PC-3 (cell line): ENCODE data around the gene CRLF1. TPM values are rescaled to one million over a fixed set of nuclear protein-coding genes. Genes with fewer than 3 reads are reported as not detected.
A peak's percentile ranks its signal among the peaks of the same experiment; 100 is the strongest.

Experiments
- ATAC-seq: fragments of 200-7000 bp; cut with Tn5 transposase; 2 replicates; pipeline ENCODE4 v1.9.1; 2020; ENCODE audit warnings: mild to moderate bottlenecking, moderate library complexity
- BruUV-seq: library from RNA; stranded (reverse); fragments of 400-500 nt; replicated peaks from 2 replicates; lab custom pipeline; 2021; lab: Mats Ljungman, UMichigan
- CTCF ChIA-PET: fragments of 300-600 bp; sonication (Branson Sonifier 250); formaldehyde crosslinking; loops from one replicate; lab custom pipeline; 2022; ENCODE audit warnings: antibody characterized with exemption; lab: Charles Lee
- POLR2A ChIA-PET: fragments of 300-600 bp; sonication (Branson Sonifier 250); formaldehyde crosslinking; loops from one replicate; lab custom pipeline; 2022; ENCODE audit warnings: antibody characterized with exemption; ENCODE audit not compliant: unreplicated experiment; lab: Charles Lee
- DNase-seq: peaks from one replicate; pipeline ENCODE4 v3.0.0-alpha.2; 2015
- H2AFZ ChIP-seq: fragments of 300-600 bp; sonication (generic); 2 replicates; pipeline ENCODE4 v1.6.0; 2016; ENCODE audit warnings: antibody characterized with exemption, low read length
- H3F3A ChIP-seq: fragments of 300-600 bp; sonication (generic); one replicate; pipeline ENCODE4 v1.6.0; 2017; ENCODE audit warnings: antibody characterized with exemption, low read length, control low read depth, mild to moderate bottlenecking; ENCODE audit not compliant: unreplicated experiment
- H3K27ac ChIP-seq: fragments of 300-600 bp; sonication (generic); 2 replicates; pipeline ENCODE4 v1.5.1; 2016; ENCODE audit warnings: mild to moderate bottlenecking, low read length
- H3K27me3 ChIP-seq: fragments of 300-600 bp; sonication (generic); 2 replicates; pipeline ENCODE4 v1.6.1; 2016; ENCODE audit warnings: low read length, mixed read lengths
- H3K36me3 ChIP-seq: fragments of 300-600 bp; sonication (generic); 2 replicates; pipeline ENCODE4 v1.6.1; 2016; ENCODE audit warnings: low read depth, mixed run types, low read length, mixed read lengths
- H3K4me1 ChIP-seq: fragments of 300-600 bp; sonication (generic); 2 replicates; pipeline ENCODE4 v1.5.1; 2016; ENCODE audit warnings: low read length; ENCODE audit not compliant: insufficient read depth
- H3K4me2 ChIP-seq: fragments of 300-600 bp; sonication (generic); 2 replicates; pipeline ENCODE4 v1.6.0; 2016; ENCODE audit warnings: low read length
- H3K4me3 ChIP-seq: fragments of 300-600 bp; sonication (generic); 2 replicates; pipeline ENCODE4 v1.5.1; 2016; ENCODE audit warnings: mild to moderate bottlenecking, low read length, mixed read lengths
- H3K79me2 ChIP-seq: fragments of 300-600 bp; sonication (generic); 2 replicates; pipeline ENCODE4 v1.6.1; 2017; ENCODE audit warnings: low read length, mixed read lengths
- H3K9ac ChIP-seq: fragments of 300-600 bp; sonication (generic); 2 replicates; pipeline ENCODE4 v1.6.0; 2016; ENCODE audit warnings: mild to moderate bottlenecking, low read length
- H3K9me2 ChIP-seq: fragments of 300-600 bp; sonication (generic); replicated peaks from 2 replicates; pipeline ENCODE4 v1.6.1; 2016; ENCODE audit warnings: mixed run types, low read length, mixed read lengths
- H3K9me3 ChIP-seq: fragments of 300-600 bp; sonication (generic); 2 replicates; pipeline ENCODE4 v1.6.1; 2016; ENCODE audit warnings: low read length, mixed read lengths
- H4K20me1 ChIP-seq: fragments of 300-600 bp; sonication (generic); 2 replicates; pipeline ENCODE4 v1.6.1; 2016; ENCODE audit warnings: low read length, mixed read lengths
- CTCF ChIP-seq: fragments of 300-600 bp; sonication (generic); conservative IDR thresholded peaks from 2 replicates; pipeline ENCODE4 v1.5.1; 2017; ENCODE audit warnings: antibody characterized with exemption, low read depth, mild to moderate bottlenecking, low read length
- EZH2 ChIP-seq: fragments of 300-600 bp; sonication (generic); IDR thresholded peaks from one replicate; pipeline ENCODE4 v1.6.1; 2017; ENCODE audit warnings: antibody characterized with exemption, mild to moderate bottlenecking, low read length; ENCODE audit not compliant: unreplicated experiment
- EZH2phosphoT487 ChIP-seq: fragments of 300-600 bp; sonication (generic); IDR thresholded peaks from 2 replicates; pipeline ENCODE4 v1.6.1; 2018; ENCODE audit warnings: mild to moderate bottlenecking, antibody characterized with exemption, low read length, borderline replicate concordance
- intact Hi-C: fragments of 100-400 bp; cut with micrococcal nuclease; formaldehyde crosslinking; loops from 2 replicates; pipeline ENCODE4 v1.9.0; 2023
- total RNA-seq: library from RNA; depleted of rRNA; stranded (reverse); fragments of >200 nt; gene quantifications from 2 replicates; pipeline ENCODE4 v1.2.3, GENCODE V29; 2014

The CRLF1 gene
- total RNA-seq, 1 experiment from 2014 or later = 2.6 TPM

GRCh38 chr19:18612772-18613588, 6.4 kb upstream of the CRLF1 start, which contains the start of gene TMEM59L:
Gene TMEM59L, plus strand, starts transcription at chr19:18612870. Its CDS starts 89 bp downstream, at chr19:18612959.
- no TSS peak for BruUV-seq
- POLR2A ChIA-PET = no interaction called here
- no peak for ATAC-seq

GRCh38 chr19:18612051-18612771, 5.6 kb upstream of the CRLF1 start:
- H3K4me1 ChIP-seq = peaks cover 9% of the 10 kb centered on the region; the same call in 1 of the 2 replicates
- no peaks in the 10 kb centered on the region for H3K79me2 ChIP-seq
- H2AFZ ChIP-seq = no peak overlapping the region
- no peak for TF ChIP-seq CTCF
- TF ChIP-seq EZH2phosphoT487 = 0 out of 2 replicates have a peak, but pooled peaks have one; percentile 17
- TF ChIP-seq EZH2 = peak; percentile 79
- H3K27me3 ChIP-seq = peaks cover 74% of the 10 kb centered on the region
- BruUV-seq = no TSS peak
- ATAC-seq (no peak), DNase-seq (no peak)
- H3K4me3 ChIP-seq = peak overlapping the region; percentile 42; the same call in 1 of the 2 replicates
- H3F3A ChIP-seq = peaks cover 5% of the 10 kb centered on the region
- intact Hi-C loops = no loop called here
- H3K9me2 ChIP-seq = no peaks in the 10 kb centered on the region
- ChIA-PET CTCF (no interaction called here), POLR2A (no interaction called here)
- no peaks in the 10 kb centered on the region for H4K20me1 ChIP-seq
- H3K9me3 ChIP-seq = no peaks in the 10 kb centered on the region
- H3K27ac ChIP-seq = no peak overlapping the region
- no peaks in the 10 kb centered on the region for H3K36me3 ChIP-seq
- peak overlapping the region; percentile 56 for H3K4me2 ChIP-seq
- no peak overlapping the region for H3K9ac ChIP-seq

More at GRCh38 chr19:18612772-18613588, 6.4 kb upstream of the CRLF1 start, which contains the start of gene TMEM59L:
- CTCF ChIA-PET = interaction anchor here (0.6 kb wide), 1 partner anchor 828 kb away, joined by 3 read pairs; no protein-coding TSS in a partner anchor
- H3K4me1 ChIP-seq = peaks cover 9% of the 10 kb centered on the region; the same call in 1 of the 2 replicates
- no peaks in the 10 kb centered on the region for H3K9me3 ChIP-seq
- TF ChIP-seq EZH2phosphoT487 (0 out of 2 replicates have a peak, but pooled peaks have one; percentile 34), CTCF (no peak)
- peaks cover 5% of the 10 kb centered on the region for H3F3A ChIP-seq
- no peak within 1 kb of the TSS for H3K9ac ChIP-seq
- H3K79me2 ChIP-seq = no peaks in the 10 kb centered on the region
- H3K4me3 ChIP-seq = peak within 1 kb of the TSS; percentile 42; the same call in 1 of the 2 replicates
- intact Hi-C loops = no loop called here
- H3K27ac ChIP-seq = no peak within 1 kb of the TSS
- DNase-seq = no peak
- no peaks in the 10 kb centered on the region for H3K36me3 ChIP-seq
- peak within 1 kb of the TSS; percentile 56 for H3K4me2 ChIP-seq
- no peak within 1 kb of the TSS for H2AFZ ChIP-seq
- H3K27me3 ChIP-seq = peaks cover 66% of the 10 kb centered on the region
- no peaks in the 10 kb centered on the region for H4K20me1 ChIP-seq
- no peaks in the 10 kb centered on the region for H3K9me2 ChIP-seq
